Ovary (tissue), 9 donors: ENCODE measurements around the gene RPLP2. TPM values are rescaled to one million over a fixed set of nuclear protein-coding genes. Genes with fewer than 3 reads are reported as not detected.
A peak's percentile ranks its signal among the peaks of the same experiment; 100 is the strongest.

Experiments used
- DNase-seq, 5 donors: peaks; one replicate each; pipeline ENCODE4 v3.0.0-alpha.2; 2019 to 2020
- H3K27ac ChIP-seq, 2 donors: fragments of 200-600 bp; one replicate each; pipeline versions ENCODE4 v1.5.1 to v1.8.0; 2019 to 2022
- H3K27me3 ChIP-seq: fragments of 200-600 bp; one replicate; pipeline ENCODE4 v1.8.0; 2022
- H3K36me3 ChIP-seq: fragments of 200-600 bp; sonication (generic); one replicate; pipeline ENCODE4 v1.5.1; 2019
- H3K4me1 ChIP-seq: one replicate; pipeline ENCODE4 v1.8.1; 2013; ENCODE audit warnings: mild to moderate bottlenecking, moderate library complexity; ENCODE audit not compliant: insufficient read depth
- H3K4me3 ChIP-seq: fragments of 200-600 bp; sonication (generic); one replicate; pipeline ENCODE4 v1.5.1; 2017
- H3K9me3 ChIP-seq, 2 donors: fragments of 200-600 bp in 1 of 2; sonication (generic) in 1 of 2; one replicate each; pipeline versions ENCODE4 v1.5.1 to v1.8.1; 2013 to 2019; ENCODE audit warnings: mild to moderate bottlenecking in 1 of 2, moderate library complexity in 1 of 2
- EP300 ChIP-seq: sonication (generic); formaldehyde crosslinking; IDR thresholded peaks from one replicate; pipeline ENCODE4 v1.6.1; 2017; ENCODE audit warnings: antibody characterized with exemption
- POLR2A ChIP-seq: fragments of 450-650 bp; IDR thresholded peaks from one replicate; pipeline ENCODE4 v1.6.1; 2017; ENCODE audit warnings: antibody characterized with exemption, mild to moderate bottlenecking, moderate library complexity
- WGBS, 3 donors: extraction: QIAGEN DNeasy Blood & Tissue Kit in 1 of 3; methylation state at CpG; one replicate each; pipeline versions ENCODE4 v1.1.5 to v1.1.7; 2013 to 2017; 5-methylcytosine and 5-hydroxymethylcytosine counted together
- intact Hi-C, 4 donors: fragments of 100-400 bp; cut with DNase I; formaldehyde crosslinking; loops; one replicate each; pipeline versions ENCODE4 v1.11.0 to v1.15.1; 2022 to 2023
- polyA plus RNA-seq, 2 donors: library from polyadenylated mRNA; stranded (reverse); fragments of 200-250 nt in 1 of 2; fragments of 350-450 nt in 1 of 2; fragmentation: Illumina TruSeq in 1 of 2; extraction: RNeasy Lipid Tissue Mini Kit (QIAGEN cat#74804) in 1 of 2; gene quantifications; one replicate each; pipeline ENCODE4 v1.2.3, GENCODE V29; 2013 to 2014
- total RNA-seq, 7 donors: library from RNA; depleted of rRNA in 2 of 7; stranded (reverse); fragments of >200 nt in 2 of 7; fragmentation: NEBNext Ultra II Directional in 3 of 7; extraction: Animal tissue kit (Norgen Biotek cat#: 25700) in 3 of 7; gene quantifications; one replicate each; pipeline versions ENCODE4 v1.1.0 to v1.2.4, GENCODE V29; 2016 to 2023
- TF ChIP-seq, protein P1 (sequence below), 3 donors: fragments of 450-650 bp in 2 of 3; fragments of 200-600 bp in 1 of 3; IDR thresholded peaks; one replicate each; pipeline versions ENCODE4 v1.5.1 to v1.8.0; 2016 to 2022; ENCODE audit warnings: antibody characterized with exemption in 3 of 3, mild to moderate bottlenecking in 1 of 3
- donor health status: DM: no; HTN: no; CAD: no; lungs with moderate emphysema.
- donor health status: DM: no; HTN: no; CAD: no.
- donor health status: Bipolar disorder and iron deficiency.
- donor health status: DM: yes; HTN: yes; CAD: no.
- donor health status: DM: no; HTN: no; CAD: no.
- donor health status: DM: yes; HTN: yes; CAD: no.

Gene RPLP2
- total and polyA plus RNA-seq, 9 donors: 237 to 4,238 (median 2,804) TPM

DNA sequence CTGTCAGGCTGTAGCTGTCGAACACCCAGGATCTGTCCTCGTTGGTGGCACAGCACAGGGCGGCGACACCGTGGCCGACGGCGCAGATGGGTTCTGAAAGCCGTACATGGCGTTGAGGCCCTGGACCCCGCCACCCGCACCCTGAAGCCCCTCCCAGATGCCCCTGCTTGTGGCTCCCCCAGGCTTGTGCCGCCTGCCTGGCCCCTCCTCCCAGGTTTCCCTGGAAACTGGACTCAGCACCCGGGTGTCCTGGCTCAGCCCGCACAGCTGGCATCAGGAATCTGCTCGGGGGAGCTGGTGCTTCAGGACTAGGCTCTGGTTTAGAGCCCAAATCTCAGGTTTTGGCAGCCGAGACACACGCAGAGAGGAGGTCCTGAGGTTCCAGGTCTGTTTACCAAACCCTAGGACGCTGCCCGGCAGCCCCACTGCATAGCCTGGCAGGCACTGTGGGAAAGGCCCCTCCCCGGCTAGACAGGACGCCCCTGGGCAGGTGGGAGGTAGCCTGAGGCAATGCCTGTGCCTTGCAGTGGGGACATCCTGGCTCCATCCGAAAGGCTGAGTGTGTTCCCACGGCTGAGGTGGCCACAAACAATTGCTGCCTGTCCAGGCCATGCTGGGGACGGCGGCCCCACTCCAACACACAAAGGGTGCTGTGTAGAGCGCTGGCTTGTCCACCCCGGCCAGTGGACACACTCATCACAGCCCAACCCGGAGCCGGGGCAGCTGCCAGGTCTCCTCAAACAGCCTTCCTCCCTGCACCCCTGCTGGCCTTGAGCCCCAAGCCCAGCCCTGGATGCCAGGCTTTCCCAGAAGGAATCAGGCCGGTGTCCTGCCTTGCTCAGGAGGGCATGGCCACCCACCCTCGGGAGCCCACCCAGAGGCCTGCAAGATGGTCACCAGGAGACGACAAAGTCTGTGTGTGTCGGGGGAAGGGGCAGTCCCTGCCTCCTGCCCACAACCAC is 37.1 kb upstream of the RPLP2 start:
- Histone ChIP-seq H3K4me3 (no peak overlapping the region), H3K4me1 (peaks cover 7% of the 10 kb centered on the region), H3K27me3 (no peaks in the 10 kb centered on the region), H3K36me3 (no peaks in the 10 kb centered on the region), H3K9me3 (no peaks in the 10 kb centered on the region), H3K27ac (no peak overlapping the region)
- intact Hi-C loops: no loop called here
- DNase-seq: peak in 3 of 5 donors; percentile 21 to 28 (median 25)
- 65 to 68% (median 66%) methylated on average over 34 of the region's 34 CpGs for WGBS, 3 donors
- TF ChIP-seq EP300 (no peak), POLR2A (no peak)
- TF ChIP-seq, protein P1, sequence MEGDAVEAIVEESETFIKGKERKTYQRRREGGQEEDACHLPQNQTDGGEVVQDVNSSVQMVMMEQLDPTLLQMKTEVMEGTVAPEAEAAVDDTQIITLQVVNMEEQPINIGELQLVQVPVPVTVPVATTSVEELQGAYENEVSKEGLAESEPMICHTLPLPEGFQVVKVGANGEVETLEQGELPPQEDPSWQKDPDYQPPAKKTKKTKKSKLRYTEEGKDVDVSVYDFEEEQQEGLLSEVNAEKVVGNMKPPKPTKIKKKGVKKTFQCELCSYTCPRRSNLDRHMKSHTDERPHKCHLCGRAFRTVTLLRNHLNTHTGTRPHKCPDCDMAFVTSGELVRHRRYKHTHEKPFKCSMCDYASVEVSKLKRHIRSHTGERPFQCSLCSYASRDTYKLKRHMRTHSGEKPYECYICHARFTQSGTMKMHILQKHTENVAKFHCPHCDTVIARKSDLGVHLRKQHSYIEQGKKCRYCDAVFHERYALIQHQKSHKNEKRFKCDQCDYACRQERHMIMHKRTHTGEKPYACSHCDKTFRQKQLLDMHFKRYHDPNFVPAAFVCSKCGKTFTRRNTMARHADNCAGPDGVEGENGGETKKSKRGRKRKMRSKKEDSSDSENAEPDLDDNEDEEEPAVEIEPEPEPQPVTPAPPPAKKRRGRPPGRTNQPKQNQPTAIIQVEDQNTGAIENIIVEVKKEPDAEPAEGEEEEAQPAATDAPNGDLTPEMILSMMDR (IDR thresholded peaks at IDR 0.05): no peak

DNA sequence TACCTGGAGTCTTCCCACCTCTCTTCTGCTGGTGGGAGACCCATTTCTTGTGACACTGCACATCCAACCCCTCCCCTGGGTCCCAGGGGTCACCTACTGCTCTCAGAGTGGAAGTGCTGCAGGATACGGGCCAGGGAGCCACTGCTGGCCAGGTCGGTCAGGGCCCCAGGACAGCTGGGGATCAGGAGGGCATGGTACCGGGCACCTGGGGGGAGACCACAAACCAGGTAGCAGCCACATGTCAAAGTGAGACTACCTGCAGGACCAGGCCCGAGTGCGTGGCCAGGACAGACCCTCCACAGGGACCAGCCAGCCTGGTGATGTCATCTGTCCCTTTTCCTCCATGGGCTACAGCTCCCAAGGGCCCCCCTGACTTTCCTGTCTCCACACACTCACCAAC is 36.3 kb upstream of the RPLP2 start:
- no peaks in the 10 kb centered on the region for H3K27me3 ChIP-seq
- WGBS, 3 donors: 87 to 92% (median 90%) methylated on average over 3 to 5 of the region's 5 CpGs
- DNase-seq: no peak
- intact Hi-C loops: no loop called here
- H3K9me3 ChIP-seq: no peaks in the 10 kb centered on the region
- no peak overlapping the region for H3K4me3 ChIP-seq
- H3K4me1 ChIP-seq: peaks cover 12% of the 10 kb centered on the region
- TF ChIP-seq, protein P1 (IDR thresholded peaks at IDR 0.05): no peak
- TF ChIP-seq POLR2A (no peak), EP300 (no peak)
- H3K27ac ChIP-seq: no peak overlapping the region
- no peaks in the 10 kb centered on the region for H3K36me3 ChIP-seq

DNA sequence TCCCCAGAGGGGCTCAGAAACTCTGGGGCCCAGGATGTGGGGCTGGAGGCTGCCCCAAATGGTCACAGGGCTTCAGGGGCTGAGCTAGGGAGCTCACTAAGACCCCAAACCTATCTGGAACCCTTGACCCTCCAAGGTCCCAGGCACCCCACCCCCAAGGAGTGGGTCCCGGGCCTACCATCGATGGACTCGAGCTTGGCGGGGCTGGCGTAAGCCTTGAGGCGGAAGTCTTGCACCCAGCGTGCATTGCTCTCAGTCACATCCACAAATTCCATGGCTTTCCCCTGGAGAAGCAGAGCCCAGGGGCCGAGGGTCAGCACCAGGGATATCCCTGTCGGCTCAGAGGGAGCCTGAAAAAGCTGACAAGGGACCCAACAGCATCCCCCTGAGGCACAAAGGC is 35.9 kb upstream of the RPLP2 start:
- Histone ChIP-seq H3K27ac (no peak overlapping the region), H3K4me1 (peaks cover 12% of the 10 kb centered on the region), H3K4me3 (no peak overlapping the region), H3K36me3 (no peaks in the 10 kb centered on the region), H3K9me3 (no peaks in the 10 kb centered on the region), H3K27me3 (no peaks in the 10 kb centered on the region)
- no peak for DNase-seq
- whole genome bisulfite sequencing, 3 donors: 83 to 91% (median 87%) methylated on average over 9 of the region's 9 CpGs
- intact Hi-C loops: no loop called here
- no peak for TF ChIP-seq POLR2A
- TF ChIP-seq, protein P1 (IDR thresholded peaks at IDR 0.05): no peak
- TF ChIP-seq EP300: no peak

DNA sequence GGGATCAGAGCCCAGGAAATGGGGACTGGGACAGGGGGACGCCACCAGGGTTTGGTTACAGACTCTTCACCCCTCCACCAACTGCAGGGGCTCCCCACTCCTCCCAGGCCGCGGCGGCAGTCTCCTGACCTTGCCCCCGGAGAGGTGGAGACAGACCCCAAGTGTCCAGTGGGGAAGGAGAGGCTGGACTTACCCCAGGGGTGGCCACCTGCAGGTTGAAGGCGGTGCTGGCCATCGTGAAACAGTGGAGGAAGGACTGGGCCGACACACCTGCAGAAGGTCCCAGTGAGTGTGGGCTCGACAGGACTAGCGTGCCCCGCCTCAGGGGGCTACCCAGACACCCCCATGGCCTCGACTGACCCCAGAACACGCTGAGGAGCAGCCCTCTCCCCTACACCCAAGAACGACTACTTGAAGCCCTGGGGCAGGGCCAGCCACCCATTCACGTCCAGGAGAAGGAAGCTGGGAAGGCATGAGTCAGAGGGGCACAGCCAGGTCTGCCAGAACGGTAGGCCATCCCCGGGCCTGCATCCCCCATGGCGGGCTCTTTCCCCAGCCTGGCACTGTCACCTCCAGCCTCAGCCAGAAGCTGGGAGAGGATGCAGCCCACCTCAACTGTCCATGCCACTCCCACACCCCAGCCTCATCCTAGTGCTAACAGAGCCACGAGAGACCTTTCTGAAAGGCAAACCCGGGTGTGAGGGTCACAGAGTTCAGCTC is 34.7 kb upstream of the RPLP2 start:
- Histone ChIP-seq H3K27ac (no peak overlapping the region), H3K4me3 (no peak overlapping the region), H3K36me3 (no peaks in the 10 kb centered on the region), H3K9me3 (no peaks in the 10 kb centered on the region), H3K4me1 (peaks cover 12% of the 10 kb centered on the region), H3K27me3 (no peaks in the 10 kb centered on the region)
- TF ChIP-seq POLR2A: no peak
- TF ChIP-seq EP300: no peak
- TF ChIP-seq, protein P1 (IDR thresholded peaks at IDR 0.05): no peak
- intact Hi-C loops: no loop called here
- DNase-seq: peak in 4 of 5 donors; percentile 19 to 49 (median 28)
- 59 to 61% (median 59%) methylated on average over 20 of the region's 20 CpGs for WGBS, 3 donors
